ENCODE data around the gene BRIX1.
"Not testable (repeated sequence)": the region's sequence is repeated elsewhere in the genome, so short reads cannot be mapped to it uniquely, and the experiment has no call there.

The BRIX1 gene

GRCh38 chr5:34916518-34916917 is 1.0 kb downstream of the BRIX1 start:
- no peak for DNase-seq

- DNase-seq, result no peak
These were observed 2.5 kb downstream of the BRIX1 start for GRCh38 chr5:34918025-34918424.

DNA sequence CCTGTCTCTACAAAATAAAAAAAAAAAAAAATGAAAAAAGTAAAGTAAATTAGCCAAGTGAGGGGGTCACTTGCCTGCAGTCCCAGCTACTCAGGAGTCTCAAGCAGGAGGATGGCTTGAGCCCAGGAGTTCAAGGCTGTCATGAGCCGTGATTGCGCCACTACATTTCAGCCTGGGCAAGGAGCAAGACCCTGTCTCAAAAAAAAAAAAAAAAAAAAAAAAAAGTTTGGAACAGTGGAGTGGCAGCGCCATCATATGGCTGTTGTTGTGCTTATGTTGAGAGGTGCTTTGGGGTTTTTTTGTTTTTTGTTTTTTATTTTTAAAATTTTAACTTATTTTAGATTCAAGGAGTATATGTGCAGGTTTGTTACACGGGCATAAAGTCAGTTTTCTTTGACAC is 3.6 kb downstream of the BRIX1 start:
- no peak for DNase-seq

- not testable (repeated sequence) for DNase-seq
These were observed 7.7 kb downstream of the BRIX1 start for GRCh38 chr5:34923256-34923655.

DNA sequence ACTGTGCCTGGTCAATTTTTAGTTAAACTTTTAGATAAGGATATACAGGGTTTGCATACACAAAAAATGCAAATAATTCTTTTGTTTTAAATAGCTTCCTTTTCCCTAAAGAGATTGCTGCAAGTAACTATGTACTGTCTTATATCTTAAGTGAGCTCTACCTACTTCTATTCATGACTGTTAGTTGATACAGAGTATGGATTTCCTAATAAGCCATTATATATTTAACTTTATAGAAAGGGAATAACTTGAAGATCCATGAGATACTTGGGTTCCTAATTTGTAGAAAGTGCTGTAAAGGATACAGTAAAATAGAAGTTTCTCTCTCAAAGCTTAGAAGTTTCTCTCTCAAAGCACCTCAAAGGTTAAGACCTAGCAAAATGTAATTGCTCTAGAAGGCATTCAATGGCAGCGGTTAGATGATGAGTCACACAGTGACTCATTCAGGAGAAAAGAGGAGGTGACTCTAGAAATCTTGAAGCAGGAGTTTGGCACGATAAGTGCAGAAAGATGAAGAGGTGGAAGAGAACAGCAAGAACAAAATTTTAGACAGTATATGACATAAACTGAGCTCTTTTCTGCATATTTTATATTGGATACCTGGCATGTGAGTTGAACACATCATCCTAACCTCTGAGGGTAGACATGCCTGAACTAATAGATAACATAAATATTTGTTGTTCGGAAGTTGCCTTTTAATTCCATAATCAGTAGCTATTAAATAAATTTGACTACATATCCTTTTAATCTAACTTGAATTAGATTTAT is 8.4 kb downstream of the BRIX1 start:
- no peak for DNase-seq

GRCh38 chr5:34924462-34924765 is 8.9 kb downstream of the BRIX1 start:
- DNase-seq, result no peak

GRCh38 chr5:34926318-34926888 is 10.9 kb downstream of the BRIX1 start:
- DNase-seq, result no peak

DNA sequence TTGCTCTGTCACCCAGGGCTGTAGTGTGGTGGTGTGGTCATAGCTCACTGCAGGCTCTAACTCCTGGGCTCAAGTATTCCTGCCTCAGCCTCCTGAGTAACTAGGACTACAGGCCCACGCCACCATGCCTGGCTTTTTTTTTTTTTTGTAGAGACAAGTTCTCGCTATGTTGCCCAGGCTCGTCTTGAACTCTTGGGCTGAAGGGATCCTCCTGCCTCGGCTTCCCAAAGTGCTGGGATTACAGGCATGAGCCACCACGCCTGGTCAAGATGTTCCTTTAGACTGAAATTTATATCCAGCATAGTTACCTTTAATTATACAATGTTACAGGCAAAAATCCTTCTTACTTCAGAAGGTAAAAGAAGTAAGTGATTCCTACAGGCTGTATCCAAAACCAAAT is 12.3 kb downstream of the BRIX1 start:
- DNase-seq, result no peak

DNA sequence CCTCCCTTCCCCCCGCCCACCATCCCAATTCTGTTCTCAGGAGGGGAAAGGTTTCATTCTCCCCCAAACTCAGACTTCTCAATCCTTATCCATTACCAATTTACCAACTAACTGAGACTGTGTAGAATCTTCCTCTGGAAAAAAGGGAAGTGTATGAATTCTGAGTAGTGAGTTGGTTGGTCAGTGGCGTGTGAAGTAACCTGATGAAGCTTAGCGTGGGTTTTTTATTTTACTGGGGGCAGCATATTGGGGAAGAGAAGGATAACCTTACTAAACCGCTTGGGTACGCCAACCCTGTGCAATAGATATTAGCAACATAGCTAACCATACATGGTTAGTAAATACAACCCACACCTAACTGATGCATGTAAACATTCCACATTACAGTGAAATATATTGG is 12.8 kb downstream of the BRIX1 start:
- no peak for DNase-seq

DNA sequence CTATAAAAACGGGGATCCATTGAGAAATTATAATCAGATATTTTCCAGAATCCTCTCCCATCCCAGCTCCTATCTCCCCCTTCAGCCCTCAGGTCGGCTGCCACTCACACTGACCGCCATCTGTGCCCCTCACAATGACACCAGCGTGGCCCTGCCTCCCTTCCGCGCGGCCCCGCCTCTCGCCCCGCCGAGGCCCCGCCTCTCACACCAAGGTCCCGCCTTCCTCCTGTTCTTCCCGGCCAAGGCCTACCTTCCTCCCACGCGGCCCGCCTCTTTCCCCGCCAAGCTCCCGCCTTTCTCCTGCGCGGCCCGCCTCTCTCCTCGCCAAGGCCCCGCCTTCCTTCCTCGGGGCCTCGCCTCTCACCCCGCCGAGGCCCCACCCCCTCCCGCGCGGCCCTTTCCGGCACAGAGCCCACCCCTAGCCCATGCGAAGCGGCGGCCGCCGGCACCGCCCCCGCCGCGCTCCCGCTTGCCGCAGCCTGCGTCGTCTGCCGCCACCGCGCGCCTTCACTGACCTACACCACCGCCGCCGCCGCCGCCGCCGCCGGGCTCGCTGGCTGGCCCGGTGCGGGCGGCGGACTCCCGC is 13.7 kb downstream of the BRIX1 start, which contains the start of gene DNAJC21:
TSS of gene DNAJC21 (plus strand) at position 426 of the 586 bp plus-strand sequence. CDS start 261 bp downstream, outside the sequence.
- DNase-seq, result peak; percentile 93

DNA sequence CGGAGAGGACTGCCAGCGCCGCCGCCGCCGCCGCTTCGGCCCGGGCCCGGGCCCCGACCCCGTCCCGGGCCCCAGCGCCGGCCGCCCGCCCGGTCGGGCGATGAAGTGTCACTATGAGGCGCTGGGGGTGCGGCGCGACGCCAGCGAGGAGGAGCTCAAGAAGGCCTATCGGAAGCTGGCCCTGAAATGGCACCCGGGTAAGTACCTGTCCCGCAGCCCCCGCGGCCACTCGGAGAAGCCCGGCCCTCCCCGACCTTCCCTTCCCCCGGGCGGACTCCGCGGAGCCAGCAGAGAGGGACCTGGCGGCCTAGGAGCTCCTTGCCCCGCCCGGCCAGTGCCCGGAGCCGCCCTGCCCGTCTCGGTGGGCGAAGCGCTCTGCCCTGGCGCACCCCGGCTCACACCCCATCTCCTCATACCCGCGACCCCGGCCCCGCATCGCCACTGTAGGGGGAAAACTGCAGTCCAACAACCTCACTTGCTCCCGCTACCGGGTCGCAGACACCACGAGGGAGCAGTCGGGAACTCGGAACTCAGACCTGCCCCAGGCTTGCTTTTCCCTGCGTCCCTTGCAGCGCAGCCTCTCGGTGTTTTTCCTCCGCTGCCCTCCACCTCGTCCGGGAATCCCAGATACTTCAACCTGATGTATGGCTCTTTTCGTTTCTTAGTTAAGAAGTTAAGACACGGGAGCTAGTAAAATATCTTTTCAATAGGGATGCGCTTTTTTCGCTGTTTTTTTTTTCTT is 14.4 kb downstream of the BRIX1 start:
- DNase-seq, result peak; percentile 18

- no peak for DNase-seq
These were observed 14.9 kb downstream of the BRIX1 start for GRCh38 chr5:34930462-34930844.

DNA sequence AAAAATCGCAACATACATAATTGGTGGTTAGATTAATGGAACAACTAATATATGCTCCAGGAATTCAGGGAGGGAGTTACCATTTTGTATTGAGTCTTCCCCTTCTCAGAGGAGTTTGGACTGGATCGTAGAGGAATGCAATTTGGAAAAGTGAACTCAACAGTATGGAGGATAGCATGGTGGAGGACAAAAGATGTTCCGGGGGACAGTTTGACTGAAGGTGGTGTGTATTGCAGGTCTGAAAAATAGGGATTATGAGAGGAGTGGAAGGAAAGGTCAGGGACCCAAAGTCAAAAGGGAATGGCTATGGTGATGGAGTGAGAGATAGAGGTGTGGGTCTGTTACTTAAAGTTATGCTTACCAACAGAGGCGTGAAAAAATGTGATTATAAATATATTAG is 15.4 kb downstream of the BRIX1 start:
- no peak for DNase-seq

DNA sequence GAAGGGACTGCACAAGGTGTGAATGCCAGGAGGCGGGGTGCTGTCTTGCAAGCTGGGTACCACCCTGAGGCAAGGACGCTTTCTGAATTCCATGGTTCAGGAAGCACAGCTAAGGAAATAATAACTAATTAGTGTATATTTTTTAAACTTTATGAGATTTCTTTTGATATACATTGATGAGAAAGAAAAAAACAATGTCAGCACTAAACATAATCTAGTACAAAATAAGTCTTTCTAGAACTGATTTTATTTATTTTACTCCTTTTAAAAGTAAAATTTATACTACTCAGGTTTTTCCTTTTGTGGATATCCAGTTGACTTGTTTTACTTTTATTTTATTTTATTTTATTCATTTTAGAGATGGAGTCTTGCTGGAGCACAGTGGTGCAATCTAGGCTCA is 17.4 kb downstream of the BRIX1 start:
- DNase-seq, result no peak

DNA sequence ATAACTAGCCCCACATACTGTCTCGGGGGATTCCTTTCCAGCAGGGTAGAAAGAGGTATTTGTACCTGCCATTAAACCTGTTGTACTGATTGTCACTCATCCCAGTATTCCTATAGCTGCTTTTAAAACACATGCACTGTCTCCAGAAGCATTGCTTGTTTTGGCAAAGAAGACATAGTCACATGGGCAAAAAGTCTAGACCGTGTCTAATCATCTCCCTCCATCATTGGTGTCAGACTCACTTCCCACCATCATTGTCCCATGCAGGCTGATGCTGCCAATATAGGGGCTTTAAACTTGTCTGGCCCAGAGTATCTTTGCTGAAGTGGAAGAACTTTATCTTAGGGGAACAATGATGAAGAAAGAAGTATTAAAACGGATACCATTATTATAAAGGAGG is 26.4 kb downstream of the BRIX1 start:
- no peak for DNase-seq

- DNase-seq, result no peak
These were observed 28.5 kb downstream of the BRIX1 start for GRCh38 chr5:34944044-34944443.

DNA sequence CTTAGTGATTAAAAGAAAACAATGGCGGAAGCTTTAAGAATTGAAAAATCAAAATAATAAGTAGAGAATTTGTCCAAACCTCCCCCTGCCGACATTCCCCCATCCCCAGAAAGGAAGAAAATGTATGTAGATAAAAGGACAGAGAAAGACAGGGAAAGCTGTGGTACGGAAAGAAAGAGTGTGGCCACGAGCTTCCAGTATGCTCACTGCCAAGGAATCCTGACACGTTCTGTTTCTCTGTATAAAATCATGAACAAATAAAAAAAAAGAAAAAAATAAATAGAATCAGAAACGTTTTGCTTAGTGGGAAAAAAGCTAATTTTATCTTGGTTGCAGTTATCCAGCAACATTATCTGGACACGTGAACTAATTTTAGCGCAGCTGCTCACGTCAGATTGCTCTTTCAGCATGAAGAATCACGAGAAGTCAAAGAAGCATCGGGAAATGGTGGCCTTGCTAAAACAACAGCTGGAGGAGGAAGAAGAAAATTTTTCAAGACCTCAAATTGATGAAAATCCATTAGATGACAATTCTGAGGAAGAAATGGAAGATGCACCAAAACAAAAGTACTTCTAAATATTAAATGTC is 29.0 kb downstream of the BRIX1 start:
- no peak for DNase-seq

DNA sequence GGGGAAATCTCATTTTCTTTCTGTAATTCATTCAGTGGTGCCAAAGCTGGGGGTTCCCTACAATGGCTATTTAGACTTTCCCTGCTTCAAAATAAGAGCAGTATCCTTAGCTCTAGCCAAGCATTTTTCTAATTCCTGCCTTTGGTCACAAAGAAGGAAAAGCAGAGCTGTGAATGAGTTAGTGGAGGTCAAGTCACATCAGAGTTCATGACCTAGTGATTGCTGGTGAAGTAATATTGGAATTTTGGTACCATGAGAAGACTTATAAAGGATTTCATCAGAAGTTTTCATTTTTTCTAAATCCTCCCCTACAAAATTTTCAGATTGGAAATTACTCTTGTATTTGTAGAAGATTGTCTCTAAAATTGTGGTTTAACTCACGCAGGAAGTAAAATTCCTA is 41.8 kb downstream of the BRIX1 start:
- no peak for DNase-seq

- DNase-seq, result no peak
These were observed 42.6 kb downstream of the BRIX1 start for GRCh38 chr5:34957857-34958690.

- DNase-seq, result no peak
These were observed 43.8 kb downstream of the BRIX1 start for GRCh38 chr5:34959323-34959722.

DNA sequence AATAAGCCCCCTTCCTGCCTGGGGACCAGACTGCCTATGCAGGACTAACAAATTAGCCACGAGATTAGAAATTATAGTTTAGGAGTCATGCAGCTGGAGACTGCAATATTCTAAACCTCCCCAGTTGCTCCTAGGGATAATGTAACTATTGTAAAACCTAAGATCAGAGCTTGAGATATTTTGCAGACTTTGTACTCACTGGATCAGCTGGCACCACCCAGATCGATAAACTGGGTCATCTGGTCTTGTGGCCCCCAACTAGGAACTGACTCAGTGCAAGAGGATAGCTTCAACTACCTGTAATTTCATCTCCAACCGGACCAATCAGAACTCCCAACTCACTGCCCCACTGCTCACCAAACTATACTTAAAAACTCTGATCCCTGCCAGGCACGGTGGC is 52.0 kb downstream of the BRIX1 start:
- DNase-seq, result no peak

DNA sequence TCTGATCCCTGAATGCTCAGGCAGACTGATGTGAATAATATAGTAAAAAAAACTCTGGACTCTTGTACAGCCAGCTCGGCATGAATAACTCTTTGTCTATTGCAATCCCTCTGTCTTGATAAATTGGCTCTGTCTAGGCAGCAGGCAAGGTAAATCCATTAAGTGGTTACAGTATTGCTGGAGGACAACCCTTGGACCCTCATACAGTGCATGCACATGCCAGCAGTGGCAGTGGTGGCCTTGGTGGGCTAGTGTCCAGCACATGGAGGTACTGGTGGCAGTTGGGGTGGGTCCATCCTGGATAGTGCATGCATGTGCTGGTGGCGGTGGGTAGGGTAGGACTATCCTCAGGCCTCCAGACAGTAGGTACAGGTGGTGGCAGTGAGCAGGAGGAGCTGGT is 52.7 kb downstream of the BRIX1 start:
- no peak for DNase-seq

GRCh38 chr5:34970552-34970951 is 55.0 kb downstream of the BRIX1 start:
- no peak for DNase-seq

Data from GOT3 (cell line).